Measurements from ENCODE around the gene HTR6. TPM values are rescaled to one million over a fixed set of nuclear protein-coding genes. Genes with fewer than 3 reads are reported as not detected.

The HTR6 gene
- total RNA-seq, 1 experiment from 2014 or later = not detected

GRCh38 chr1:19654886-19655717 is 9.6 kb upstream of the HTR6 start:
- no peak overlapping the region for H3K4me3 ChIP-seq
- H3K36me3 ChIP-seq = no peaks in the 10 kb centered on the region
- H3K27me3 ChIP-seq (replicated peaks) = no peaks in the 10 kb centered on the region
- no peaks in the 10 kb centered on the region for H3K9me3 ChIP-seq (replicated peaks)
- no peak for DNase-seq (ENCODE audit: low read depth in 1 of 2, low spot score in 2 of 2)
- no peak overlapping the region for H3K27ac ChIP-seq
- H3K4me1 ChIP-seq (replicated peaks) = peaks cover 19% of the 10 kb centered on the region

GRCh38 chr1:19655718-19656080 is 9.0 kb upstream of the HTR6 start:
- peaks cover 19% of the 10 kb centered on the region for H3K4me1 ChIP-seq (replicated peaks)
- no peaks in the 10 kb centered on the region for H3K9me3 ChIP-seq (replicated peaks)
- H3K27ac ChIP-seq = no peak overlapping the region
- H3K4me3 ChIP-seq = no peak overlapping the region
- no peaks in the 10 kb centered on the region for H3K36me3 ChIP-seq
- no peaks in the 10 kb centered on the region for H3K27me3 ChIP-seq (replicated peaks)
- DNase-seq (ENCODE audit: low read depth in 1 of 2, low spot score in 2 of 2) = no peak

GRCh38 chr1:19656134-19656779 is 8.4 kb upstream of the HTR6 start:
- DNase-seq (ENCODE audit: low read depth in 1 of 2, low spot score in 2 of 2) = no peak
- H3K9me3 ChIP-seq (replicated peaks) = no peaks in the 10 kb centered on the region
- H3K4me1 ChIP-seq (replicated peaks) = peaks cover 19% of the 10 kb centered on the region
- H3K4me3 ChIP-seq = no peak overlapping the region
- H3K36me3 ChIP-seq = no peaks in the 10 kb centered on the region
- no peak overlapping the region for H3K27ac ChIP-seq
- H3K27me3 ChIP-seq (replicated peaks) = no peaks in the 10 kb centered on the region

GRCh38 chr1:19656780-19657466 is 7.8 kb upstream of the HTR6 start:
- H3K9me3 ChIP-seq (replicated peaks) = no peaks in the 10 kb centered on the region
- DNase-seq (ENCODE audit: low read depth in 1 of 2, low spot score in 2 of 2) = no peak
- peaks cover 19% of the 10 kb centered on the region for H3K4me1 ChIP-seq (replicated peaks)
- H3K27ac ChIP-seq = no peak overlapping the region
- peaks cover 2% of the 10 kb centered on the region; the same call in 1 of the 2 replicates for H3K27me3 ChIP-seq (replicated peaks)
- no peak overlapping the region for H3K4me3 ChIP-seq
- H3K36me3 ChIP-seq = no peaks in the 10 kb centered on the region

- DNase-seq (ENCODE audit: low read depth in 1 of 2, low spot score in 2 of 2) = no peak
- Histone ChIP-seq H3K4me1 (replicated peaks) (peaks cover 19% of the 10 kb centered on the region), H3K4me3 (no peak overlapping the region), H3K36me3 (no peaks in the 10 kb centered on the region), H3K9me3 (replicated peaks) (no peaks in the 10 kb centered on the region), H3K27me3 (replicated peaks) (peaks cover 6% of the 10 kb centered on the region; the same call in 1 of the 2 replicates), H3K27ac (no peak overlapping the region)
These were observed 7.2 kb upstream of the HTR6 start for GRCh38 chr1:19657511-19657910.

GRCh38 chr1:19658186-19658585 is 6.5 kb upstream of the HTR6 start:
- Histone ChIP-seq H3K4me1 (replicated peaks) (peaks cover 19% of the 10 kb centered on the region), H3K27me3 (replicated peaks) (peaks cover 12% of the 10 kb centered on the region), H3K9me3 (replicated peaks) (no peaks in the 10 kb centered on the region), H3K4me3 (no peak overlapping the region), H3K36me3 (no peaks in the 10 kb centered on the region), H3K27ac (no peak overlapping the region)
- DNase-seq (ENCODE audit: low read depth in 1 of 2, low spot score in 2 of 2) = no peak

GRCh38 chr1:19661721-19662228 is 2.9 kb upstream of the HTR6 start:
- no peak overlapping the region for H3K27ac ChIP-seq
- H3K4me3 ChIP-seq = no peak overlapping the region
- no peaks in the 10 kb centered on the region for H3K9me3 ChIP-seq (replicated peaks)
- peaks cover 8% of the 10 kb centered on the region; the same call in 1 of the 2 replicates for H3K4me1 ChIP-seq (replicated peaks)
- no peaks in the 10 kb centered on the region for H3K36me3 ChIP-seq
- peaks cover 44% of the 10 kb centered on the region for H3K27me3 ChIP-seq (replicated peaks)
- peak in 1 of 2 experiments; percentile 59 for DNase-seq (ENCODE audit: low read depth in 1 of 2, low spot score in 2 of 2)

GRCh38 chr1:19662313-19662712 is 2.4 kb upstream of the HTR6 start:
- H3K4me3 ChIP-seq = no peak overlapping the region
- peaks cover 8% of the 10 kb centered on the region; the same call in 1 of the 2 replicates for H3K4me1 ChIP-seq (replicated peaks)
- H3K36me3 ChIP-seq = no peaks in the 10 kb centered on the region
- H3K27me3 ChIP-seq (replicated peaks) = peaks cover 48% of the 10 kb centered on the region
- H3K9me3 ChIP-seq (replicated peaks) = no peaks in the 10 kb centered on the region
- no peak for DNase-seq (ENCODE audit: low read depth in 1 of 2, low spot score in 2 of 2)
- H3K27ac ChIP-seq = no peak overlapping the region

GRCh38 chr1:19665186-19665495 is 466 bp downstream of the HTR6 start:
- Histone ChIP-seq H3K4me1 (replicated peaks) (peaks cover 6% of the 10 kb centered on the region; the same call in 1 of the 2 replicates), H3K27me3 (replicated peaks) (peaks cover 56% of the 10 kb centered on the region), H3K9me3 (replicated peaks) (no peaks in the 10 kb centered on the region), H3K36me3 (no peaks in the 10 kb centered on the region), H3K27ac (no peak overlapping the region), H3K4me3 (no peak overlapping the region)
- DNase-seq (ENCODE audit: low read depth in 1 of 2, low spot score in 2 of 2) = no peak

- Histone ChIP-seq H3K4me1 (replicated peaks) (peaks cover 6% of the 10 kb centered on the region; the same call in 1 of the 2 replicates), H3K36me3 (no peaks in the 10 kb centered on the region), H3K27me3 (replicated peaks) (peaks cover 58% of the 10 kb centered on the region), H3K9me3 (replicated peaks) (no peaks in the 10 kb centered on the region), H3K4me3 (no peak overlapping the region), H3K27ac (no peak overlapping the region)
- DNase-seq (ENCODE audit: low read depth in 1 of 2, low spot score in 2 of 2) = no peak
These were observed 1.1 kb downstream of the HTR6 start for GRCh38 chr1:19665496-19666465.

- peaks cover 6% of the 10 kb centered on the region; the same call in 1 of the 2 replicates for H3K4me1 ChIP-seq (replicated peaks)
These were observed 4.2 kb downstream of the HTR6 start for GRCh38 chr1:19668888-19669287.

GRCh38 chr1:19670787-19671186 is 6.1 kb downstream of the HTR6 start:
- no peak overlapping the region for H3K4me3 ChIP-seq
- no peaks in the 10 kb centered on the region for H3K9me3 ChIP-seq (replicated peaks)
- H3K36me3 ChIP-seq = no peaks in the 10 kb centered on the region
- no peak overlapping the region for H3K27ac ChIP-seq
- DNase-seq (ENCODE audit: low read depth in 1 of 2, low spot score in 2 of 2) = no peak
- peaks cover 28% of the 10 kb centered on the region for H3K27me3 ChIP-seq (replicated peaks)
- no peaks in the 10 kb centered on the region for H3K4me1 ChIP-seq (replicated peaks)

More at GRCh38 chr1:19668888-19669287, 4.2 kb downstream of the HTR6 start:
- Histone ChIP-seq H3K27ac (no peak overlapping the region), H3K4me3 (no peak overlapping the region), H3K27me3 (replicated peaks) (peaks cover 46% of the 10 kb centered on the region), H3K9me3 (replicated peaks) (no peaks in the 10 kb centered on the region), H3K36me3 (no peaks in the 10 kb centered on the region)
- no peak for DNase-seq (ENCODE audit: low read depth in 1 of 2, low spot score in 2 of 2)

- DNase-seq (ENCODE audit: low read depth in 1 of 2, low spot score in 2 of 2) = no peak
- H3K27ac ChIP-seq = no peak overlapping the region
- 0 out of 2 replicates have a peak, but pooled peaks cover 4% of the 10 kb centered on the region for H3K9me3 ChIP-seq (replicated peaks)
- H3K4me1 ChIP-seq (replicated peaks) = no peaks in the 10 kb centered on the region
- no peaks in the 10 kb centered on the region for H3K36me3 ChIP-seq
- H3K4me3 ChIP-seq = no peak overlapping the region
- peaks cover 16% of the 10 kb centered on the region; the same call in 1 of the 2 replicates for H3K27me3 ChIP-seq (replicated peaks)
These were observed 7.6 kb downstream of the HTR6 start for GRCh38 chr1:19672237-19672636.

All from SJSA1 (cell line).